Fibroblast of skin of back (primary cell): ENCODE data around the gene ADAMTS2.

Experiments used
- DNase-seq: peaks from one replicate; pipeline ENCODE4 v3.0.0-alpha.2; 2013

ADAMTS2 gene

GRCh38 chr5:179137643-179138567, 207.4 kb downstream of the ADAMTS2 start:
- DNase-seq: no peak

DNA sequence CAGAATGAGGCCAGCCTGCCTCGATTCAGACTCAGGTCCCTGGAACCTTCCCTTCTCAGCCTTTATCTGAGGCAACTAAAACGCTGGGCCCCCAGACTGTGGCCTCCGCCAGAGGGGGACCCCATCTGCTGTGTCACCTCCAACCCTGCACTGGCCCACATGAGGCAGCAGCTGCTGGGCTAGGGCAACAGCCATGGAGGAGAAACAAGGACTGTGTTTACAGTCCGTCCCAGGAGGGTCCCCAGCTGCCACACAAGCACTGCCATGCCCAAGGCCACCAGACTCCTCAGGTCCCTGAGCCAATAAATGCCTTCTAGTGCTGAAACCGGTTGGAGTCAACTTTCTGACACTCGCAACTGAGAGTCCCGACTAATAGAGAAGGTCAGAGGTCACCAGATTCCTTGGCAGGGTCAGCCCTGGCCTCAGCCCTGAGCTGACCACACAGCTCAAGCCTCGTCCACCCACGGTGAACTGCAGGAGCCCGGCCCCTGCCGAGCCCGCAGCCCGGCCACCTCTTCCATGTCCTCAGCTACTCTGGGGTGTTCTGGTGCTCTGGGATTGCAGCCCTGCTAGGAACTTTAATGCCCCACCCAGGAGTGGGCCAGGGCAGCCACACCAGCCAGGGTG, 208.1 kb downstream of the ADAMTS2 start:
- DNase-seq: no peak

DNA sequence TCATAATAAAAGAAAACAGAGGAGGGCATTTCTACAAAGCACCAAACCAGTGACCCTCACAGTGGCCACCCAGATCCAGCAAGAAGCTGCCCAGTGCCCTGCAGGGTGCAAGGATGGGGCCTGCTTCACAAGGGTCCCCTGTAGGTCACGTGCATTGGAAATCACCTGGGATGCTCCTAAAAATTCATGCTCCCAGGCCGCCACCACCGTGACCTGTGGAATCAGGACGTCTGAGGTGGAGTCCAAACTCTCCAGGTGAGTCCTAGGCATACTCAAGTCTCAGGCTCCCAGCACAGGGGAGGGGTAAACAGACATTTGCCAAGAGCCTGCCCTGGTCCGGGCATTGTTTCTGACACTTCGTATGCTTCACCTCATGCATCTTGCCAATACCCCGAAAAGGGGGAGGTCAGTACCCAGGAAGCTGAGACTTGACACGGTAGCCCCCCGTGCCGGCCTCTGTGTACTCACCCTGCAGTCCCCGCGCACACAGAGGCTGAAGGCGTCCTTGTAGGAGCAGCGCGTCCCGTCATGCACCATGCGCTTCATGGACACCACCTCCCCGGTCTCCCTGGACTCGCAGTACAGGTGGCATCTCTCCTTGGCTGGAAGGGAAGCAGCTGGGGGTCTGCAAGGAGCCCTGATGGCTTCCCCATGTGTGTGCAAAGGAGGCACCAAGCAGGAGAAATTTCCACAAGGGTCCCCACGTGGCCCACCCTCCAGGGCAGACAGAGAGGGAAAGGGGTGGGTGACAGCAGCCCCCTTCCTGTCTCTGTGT, 209.6 kb downstream of the ADAMTS2 start:
- DNase-seq: no peak

- no peak for DNase-seq
Measured at GRCh38 chr5:179135006-179135405, 210.3 kb downstream of the ADAMTS2 start.

DNA sequence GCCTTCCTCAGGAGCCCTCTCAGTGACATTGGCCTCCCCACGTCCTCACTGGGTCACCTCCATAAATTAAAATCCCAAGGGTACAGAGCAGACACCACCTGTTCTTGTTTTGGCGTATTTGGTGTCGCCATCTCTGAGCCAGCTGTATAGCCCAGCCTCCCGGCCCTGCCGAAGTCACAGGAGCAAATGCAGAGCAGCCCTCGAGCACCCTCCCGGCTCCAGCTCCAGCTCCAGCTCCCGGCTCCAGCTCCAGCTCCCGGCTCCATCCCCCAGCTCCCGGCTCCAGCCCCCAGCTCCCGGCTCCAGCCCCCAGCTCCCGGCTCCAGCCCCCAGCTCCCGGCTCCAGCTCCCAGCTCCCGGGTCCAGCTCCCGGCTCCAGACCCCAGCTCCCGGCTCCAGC, 210.8 kb downstream of the ADAMTS2 start:
- no peak for DNase-seq

DNA sequence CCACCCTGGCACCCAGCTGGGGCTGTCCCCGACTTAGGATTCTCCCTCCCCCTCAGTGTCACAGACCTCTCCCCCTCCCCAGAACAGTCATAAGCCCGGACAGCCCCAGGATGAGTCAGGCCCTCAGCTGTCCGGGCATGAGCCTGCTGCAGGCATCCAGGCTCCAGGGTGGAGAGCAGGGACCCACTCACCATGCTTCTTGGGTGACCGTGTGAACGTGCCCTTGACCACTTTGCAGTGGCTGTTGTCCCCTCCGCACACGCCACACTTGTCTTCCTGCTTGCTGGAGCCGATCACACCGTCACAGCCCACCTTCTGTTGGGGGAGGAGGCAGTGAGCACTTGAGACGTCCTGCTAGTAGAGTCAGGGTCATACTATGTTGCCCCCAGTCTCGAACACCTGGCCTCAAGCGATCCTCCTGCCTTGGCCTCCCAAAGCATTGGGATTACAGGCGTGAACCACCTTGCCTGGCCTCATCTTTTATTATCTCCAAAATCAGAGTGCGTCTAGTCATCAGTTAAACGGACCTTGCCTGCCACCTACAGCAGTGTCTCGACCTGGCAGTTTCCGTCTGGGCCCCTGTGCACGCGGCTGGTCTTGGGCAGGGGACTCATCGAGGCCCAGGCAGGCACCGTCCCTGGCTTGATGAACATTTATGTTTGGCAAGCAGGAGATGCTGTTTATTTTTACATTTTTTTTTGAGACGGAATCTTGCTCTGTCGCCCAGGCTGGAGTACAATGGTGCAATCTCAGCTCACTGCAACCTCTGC, 212.5 kb downstream of the ADAMTS2 start:
- no peak for DNase-seq

DNA sequence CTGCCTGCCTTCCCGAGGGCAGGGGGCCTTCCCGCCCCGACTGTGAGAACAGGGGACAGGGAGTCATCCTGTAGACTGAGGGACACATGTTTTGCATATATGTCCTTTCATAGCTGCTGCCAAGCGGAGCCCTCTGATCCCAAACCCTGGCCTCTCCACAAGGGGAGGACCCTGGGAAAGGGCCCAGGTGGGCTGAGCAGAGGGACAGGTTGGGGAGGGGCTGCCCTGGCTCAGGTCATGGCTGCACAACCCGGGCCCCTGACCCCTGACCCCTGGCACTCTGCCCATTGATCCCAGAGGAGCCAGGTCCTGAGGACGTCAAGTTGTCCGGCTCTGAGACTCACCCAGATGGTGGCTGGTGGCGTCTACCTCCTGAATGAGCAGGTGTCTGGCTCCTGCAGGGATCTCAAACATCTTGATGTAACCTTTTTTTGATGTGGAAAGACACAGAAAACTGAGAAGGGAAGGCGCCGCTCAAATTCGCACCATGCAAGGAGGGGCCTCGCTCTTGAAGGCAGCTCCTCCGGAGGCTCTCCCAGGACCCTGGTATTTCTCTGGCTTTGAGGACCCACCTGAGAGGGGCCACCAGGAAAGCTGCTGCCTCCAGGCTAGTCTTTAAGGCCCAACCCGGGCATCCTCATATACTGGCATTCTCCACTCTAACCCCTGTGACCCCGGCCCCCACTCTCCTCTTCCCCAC, 213.2 kb downstream of the ADAMTS2 start:
- DNase-seq: no peak

DNA sequence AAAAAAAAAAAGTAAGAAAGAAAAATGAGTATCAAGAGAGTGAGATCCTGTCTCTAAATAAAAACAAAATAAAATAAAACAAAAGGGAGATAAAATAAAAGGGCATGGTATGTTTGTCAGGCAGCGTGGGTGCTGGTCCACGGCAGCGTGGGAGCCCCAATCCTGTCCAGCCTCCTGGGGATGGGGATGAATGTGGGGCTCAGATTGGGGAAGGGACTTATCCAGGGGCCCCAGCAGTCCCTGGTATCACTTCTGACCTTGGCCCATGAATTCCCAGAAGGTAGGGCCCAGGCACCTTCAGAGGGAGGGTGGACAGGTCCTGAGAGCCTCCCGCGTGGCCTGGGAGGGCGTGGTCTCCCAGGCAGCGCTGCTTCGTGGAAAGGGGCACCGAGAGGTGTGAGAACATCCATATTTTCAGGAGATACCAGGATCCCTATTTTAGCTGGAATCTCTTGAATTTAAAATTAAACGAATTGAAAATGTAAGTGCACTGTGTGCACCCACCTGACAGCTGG, 213.9 kb downstream of the ADAMTS2 start:
- DNase-seq: no peak

DNA sequence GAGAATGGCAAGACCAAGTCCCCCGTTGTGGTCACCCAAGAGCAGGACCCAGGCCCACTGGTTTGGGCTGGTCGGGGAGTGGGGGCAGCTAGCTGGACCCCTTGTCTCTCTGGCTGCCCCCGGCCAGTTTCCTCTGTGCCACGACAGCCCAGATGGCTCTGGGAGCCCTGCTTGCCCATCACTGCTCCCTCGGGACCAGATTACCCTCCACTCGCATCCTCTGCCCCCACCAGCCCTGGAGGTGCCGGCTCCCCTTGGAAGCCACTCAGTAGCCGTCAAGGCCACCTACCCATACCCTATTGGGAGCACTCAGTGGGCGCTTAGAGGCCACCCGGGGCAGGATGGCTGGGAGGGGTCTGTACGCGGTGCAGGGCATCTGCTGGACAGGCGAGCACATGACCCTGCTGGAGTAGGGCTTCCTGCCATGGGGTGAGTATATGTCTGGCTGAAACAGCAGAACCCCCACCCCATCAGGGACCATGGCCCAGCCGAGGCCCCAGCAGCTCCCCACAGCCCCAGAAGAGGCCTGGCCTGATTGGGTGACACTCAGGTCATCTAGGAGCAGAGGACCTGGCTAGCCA, 215.1 kb downstream of the ADAMTS2 start:
- no peak for DNase-seq

DNA sequence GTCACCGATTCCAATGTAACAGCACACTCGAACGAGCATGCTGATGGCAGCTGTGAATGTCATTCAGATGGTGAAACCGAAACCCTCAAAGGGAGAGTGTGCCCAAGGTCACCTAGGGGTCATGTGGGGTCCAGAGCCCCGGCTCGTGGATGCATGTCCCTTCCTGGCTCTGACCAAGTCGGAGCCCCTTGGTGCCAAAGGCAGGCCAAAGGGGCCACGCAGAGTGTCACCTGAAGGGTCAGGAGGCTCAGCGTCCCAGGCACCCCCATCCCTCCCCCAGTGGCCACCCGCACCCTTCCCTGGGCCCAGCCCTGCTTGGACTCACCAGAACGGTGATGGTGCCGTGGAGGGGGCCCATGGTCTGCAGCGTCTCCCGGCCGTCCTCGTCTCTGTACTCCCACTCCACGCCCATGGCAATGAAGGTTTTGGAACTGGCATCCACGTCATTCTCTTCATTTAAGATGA, 215.6 kb downstream of the ADAMTS2 start:
- no peak for DNase-seq

- no peak for DNase-seq
Measured at GRCh38 chr5:179128976-179129375, 216.3 kb downstream of the ADAMTS2 start.

GRCh38 chr5:179128041-179128365, 217.3 kb downstream of the ADAMTS2 start:
- no peak for DNase-seq

DNA sequence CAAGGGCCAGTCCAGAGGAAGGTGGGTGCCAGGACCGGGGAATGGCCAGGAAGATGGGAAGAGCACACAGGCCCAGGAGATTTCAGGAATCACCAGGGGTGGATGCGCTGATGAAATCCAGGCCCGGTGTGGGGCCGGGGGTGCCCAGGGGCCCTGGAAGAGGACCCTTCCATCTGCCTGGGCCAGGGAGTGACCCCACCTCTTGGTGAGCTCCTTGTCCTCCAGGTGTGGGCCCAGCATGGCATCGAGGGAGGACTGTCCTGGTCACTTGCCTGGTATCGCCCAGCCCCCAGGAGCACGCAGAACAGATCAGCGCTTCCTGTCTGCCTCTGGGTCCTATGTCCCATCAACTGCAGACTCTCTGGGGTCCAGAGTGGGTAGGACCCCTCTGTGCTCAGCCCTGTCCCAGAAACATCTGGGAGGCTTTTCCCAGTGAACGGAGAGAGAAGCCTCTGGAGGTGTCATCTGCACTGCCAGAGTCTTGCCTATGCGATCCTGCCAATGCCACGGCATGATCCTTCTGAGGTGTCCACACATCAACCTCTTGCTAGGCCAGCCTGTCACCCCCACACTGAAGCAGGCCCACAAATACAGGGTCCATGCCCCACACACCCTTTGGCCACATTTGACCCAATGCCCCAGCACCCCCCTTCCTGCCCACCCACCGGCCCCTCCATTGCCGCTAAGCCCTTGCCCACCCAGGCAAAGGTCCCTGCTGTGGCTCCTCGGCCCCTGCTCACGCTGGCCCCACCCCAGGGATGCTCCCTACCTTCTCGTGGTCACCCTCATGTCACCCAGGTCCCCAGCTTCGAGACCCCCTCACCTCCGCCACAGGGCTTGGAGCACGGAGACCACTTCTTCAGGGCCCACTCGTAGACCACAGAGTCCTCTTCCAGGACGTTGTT, 217.9 kb downstream of the ADAMTS2 start:
- DNase-seq: no peak

DNA sequence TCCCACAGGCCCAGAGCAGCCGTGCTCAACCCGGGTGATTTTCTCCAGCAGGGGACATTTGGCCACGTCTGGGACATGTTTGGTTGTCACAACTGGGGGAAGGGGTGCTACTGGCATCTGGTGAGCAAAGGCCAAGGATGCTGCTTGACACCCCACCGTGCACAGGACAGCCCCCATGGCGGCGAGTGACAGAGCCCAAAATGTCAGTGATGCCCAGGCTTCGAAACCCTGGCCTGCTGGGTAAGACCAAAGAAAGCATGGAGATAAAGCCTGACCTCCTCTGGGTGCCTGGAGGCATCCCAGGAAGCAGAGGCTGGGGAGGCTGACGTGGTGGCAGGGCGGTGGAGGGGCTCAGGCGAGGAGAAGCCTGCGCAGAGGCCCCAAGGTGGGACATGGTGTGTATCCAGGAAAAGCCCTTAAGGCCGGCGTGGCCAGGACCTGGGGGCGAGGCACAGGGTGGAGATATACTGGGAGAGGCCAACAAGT, 218.7 kb downstream of the ADAMTS2 start:
- DNase-seq: no peak

- no peak for DNase-seq
Measured at GRCh38 chr5:179125789-179126505, 219.3 kb downstream of the ADAMTS2 start.

GRCh38 chr5:179124853-179125788, 220.1 kb downstream of the ADAMTS2 start:
- DNase-seq: no peak

GRCh38 chr5:179124273-179124852, 220.9 kb downstream of the ADAMTS2 start:
- no peak for DNase-seq
